ENCODE measurements around the gene CDH12. TPM values are rescaled to one million over a fixed set of nuclear protein-coding genes. Genes with fewer than 3 reads are reported as not detected.
"Not testable (repeated sequence)": the region's sequence is repeated elsewhere in the genome, so short reads cannot be mapped to it uniquely, and the experiment has no call there.

Gene CDH12
- total RNA-seq, 1 experiment from 2014 or later: not detected

DNA sequence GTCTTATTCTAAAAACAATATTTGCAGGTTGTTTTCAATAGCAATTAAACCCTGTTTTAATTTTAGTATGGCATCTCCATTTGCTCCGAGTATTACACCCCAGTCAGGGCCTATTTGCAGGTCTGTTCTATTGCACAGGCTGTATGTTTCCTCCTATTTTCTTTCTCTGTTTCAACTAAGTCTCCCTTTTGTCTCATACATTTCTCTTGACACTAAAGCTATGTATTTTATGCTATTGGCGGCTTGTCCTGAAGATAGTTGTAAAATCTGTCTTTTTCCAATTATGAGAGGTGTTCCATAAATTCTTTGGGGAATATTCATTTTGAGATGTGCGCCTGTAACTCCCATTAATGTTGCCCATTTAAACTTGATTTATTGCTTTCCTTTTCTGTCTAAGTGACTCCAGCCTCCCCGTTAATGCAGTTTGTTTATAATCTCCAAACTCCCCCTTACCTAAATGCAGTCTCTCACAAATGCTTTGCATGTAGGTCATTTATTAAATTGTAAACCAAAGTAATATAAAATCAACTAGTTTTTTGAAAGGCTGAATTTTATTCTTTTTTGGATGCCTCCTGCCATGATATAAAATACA is 262.4 kb downstream of the CDH12 start:
- no peak for DNase-seq (ENCODE audit: extremely low read depth, low read depth)

DNA sequence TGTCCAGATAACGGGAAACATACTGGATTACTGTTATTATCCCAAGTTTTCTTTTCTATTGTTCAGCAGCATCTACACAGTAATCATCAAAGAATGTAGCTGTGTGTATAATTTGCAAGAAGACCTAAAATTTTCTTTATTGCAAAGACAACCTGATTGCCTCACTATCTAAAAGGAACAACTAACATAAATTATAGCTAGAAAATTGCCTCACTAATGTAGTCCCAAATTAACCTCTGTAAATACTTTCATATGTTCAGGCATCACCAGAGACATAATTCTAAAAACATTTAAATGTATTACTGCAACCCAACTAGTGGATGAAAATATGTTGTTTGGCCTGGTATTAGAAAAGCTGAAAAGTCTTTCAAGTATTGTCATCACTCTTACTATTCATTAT is 275.4 kb downstream of the CDH12 start:
- DNase-seq (ENCODE audit: extremely low read depth, low read depth): no peak

GRCh38 chr5:22577006-22577405 is 276.1 kb downstream of the CDH12 start:
- no peak for DNase-seq (ENCODE audit: extremely low read depth, low read depth)

DNA sequence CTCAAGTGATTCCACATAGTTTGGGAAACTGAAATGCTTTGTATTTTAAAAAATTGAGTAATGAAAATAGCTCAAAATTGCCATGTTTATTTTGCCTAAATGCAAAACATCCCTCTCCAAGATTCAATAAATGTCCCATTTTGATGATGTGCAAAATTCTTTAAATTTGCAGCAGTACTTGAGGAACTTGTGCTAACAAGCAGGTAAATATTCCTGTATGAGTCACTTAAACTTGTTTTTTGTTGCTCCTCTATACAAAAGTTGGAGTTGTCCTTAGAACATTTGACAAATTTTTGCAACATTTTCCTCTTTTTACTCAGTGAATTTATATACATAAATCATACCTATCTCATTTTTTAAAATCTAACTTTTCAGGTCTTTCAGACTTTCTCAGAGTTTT is 280.2 kb downstream of the CDH12 start:
- no peak for DNase-seq (ENCODE audit: extremely low read depth, low read depth)

- DNase-seq (ENCODE audit: extremely low read depth, low read depth): no peak
Measured at GRCh38 chr5:22567983-22568382, 285.2 kb downstream of the CDH12 start.

DNA sequence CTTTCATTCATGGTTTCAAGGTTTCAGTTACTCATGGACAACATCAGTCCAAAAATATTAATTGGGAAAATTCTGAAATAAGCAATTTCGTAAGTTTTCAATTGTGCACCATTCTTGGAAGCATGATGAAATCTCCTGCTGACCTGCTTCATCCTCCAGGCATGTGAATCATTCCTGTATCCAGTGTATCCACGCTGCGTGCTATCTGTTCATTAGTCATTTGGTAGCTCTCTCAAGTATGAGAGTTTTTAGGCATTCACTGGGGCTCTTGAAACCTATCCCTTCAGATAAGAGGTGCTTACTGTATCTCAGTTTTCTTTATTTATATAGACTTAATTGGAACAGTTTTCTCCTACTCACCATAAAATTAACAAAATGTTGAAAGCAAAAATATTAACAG is 293.0 kb downstream of the CDH12 start:
- DNase-seq (ENCODE audit: extremely low read depth, low read depth): peak; percentile 3

GRCh38 chr5:22557251-22557650 is 295.9 kb downstream of the CDH12 start:
- DNase-seq (ENCODE audit: extremely low read depth, low read depth): no peak

- no peak for DNase-seq (ENCODE audit: extremely low read depth, low read depth)
Measured at GRCh38 chr5:22554475-22554874, 298.7 kb downstream of the CDH12 start.

DNA sequence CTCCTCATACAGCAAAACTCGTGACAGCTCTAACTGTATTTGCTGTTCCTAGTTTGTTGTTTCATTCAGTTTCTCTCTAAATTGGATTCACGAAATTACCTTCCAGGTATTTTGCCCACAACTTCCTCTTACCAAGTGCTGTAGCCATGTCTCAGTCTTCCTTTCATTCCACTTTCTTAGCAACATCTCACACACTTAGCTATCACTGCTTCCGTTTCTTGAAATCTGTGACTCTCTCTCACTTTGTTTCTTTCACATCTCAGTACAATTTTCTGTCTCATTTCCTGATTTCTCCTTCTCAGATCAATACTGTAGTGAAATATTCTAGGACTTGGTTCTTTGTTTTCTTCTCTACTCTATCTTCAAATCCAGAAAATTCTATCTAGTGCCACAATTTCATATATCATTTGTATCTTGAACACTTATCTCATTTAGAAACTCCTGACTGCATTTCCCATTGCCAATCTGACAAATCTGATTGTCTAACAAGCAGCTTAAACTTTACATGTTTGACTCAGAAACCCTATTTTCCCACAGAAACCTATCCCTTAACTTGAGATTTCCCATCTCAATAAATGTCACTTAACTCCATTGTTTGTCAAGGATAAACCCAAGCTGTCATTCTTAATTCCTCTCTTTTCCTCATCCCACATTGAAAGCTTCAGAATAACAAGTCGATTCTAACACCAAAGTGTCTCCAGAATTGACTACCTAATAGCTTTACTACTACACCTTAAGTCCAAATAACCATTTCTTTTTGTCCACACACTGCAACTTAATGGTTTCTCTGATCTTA is 303.1 kb downstream of the CDH12 start:
- no peak for DNase-seq (ENCODE audit: extremely low read depth, low read depth)

DNA sequence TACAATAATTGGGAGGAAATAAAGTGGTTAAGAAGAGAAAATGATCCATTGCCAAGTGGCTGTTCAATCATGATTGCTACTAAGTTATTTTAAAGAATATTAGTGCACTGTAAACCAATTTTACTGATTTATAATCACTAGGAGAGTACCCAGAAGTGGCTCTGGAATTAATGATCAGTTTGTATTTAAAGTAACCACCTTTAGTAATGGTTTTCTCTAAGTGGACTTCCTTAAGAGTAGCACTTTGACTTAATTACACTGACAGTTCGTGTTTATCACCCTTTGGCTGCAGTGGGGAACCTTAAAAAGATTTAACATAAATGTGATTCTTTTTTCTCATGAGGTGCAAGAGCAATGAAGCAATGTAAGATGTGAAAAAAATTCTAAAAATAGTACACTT is 310.8 kb downstream of the CDH12 start:
- DNase-seq (ENCODE audit: extremely low read depth, low read depth): no peak

DNA sequence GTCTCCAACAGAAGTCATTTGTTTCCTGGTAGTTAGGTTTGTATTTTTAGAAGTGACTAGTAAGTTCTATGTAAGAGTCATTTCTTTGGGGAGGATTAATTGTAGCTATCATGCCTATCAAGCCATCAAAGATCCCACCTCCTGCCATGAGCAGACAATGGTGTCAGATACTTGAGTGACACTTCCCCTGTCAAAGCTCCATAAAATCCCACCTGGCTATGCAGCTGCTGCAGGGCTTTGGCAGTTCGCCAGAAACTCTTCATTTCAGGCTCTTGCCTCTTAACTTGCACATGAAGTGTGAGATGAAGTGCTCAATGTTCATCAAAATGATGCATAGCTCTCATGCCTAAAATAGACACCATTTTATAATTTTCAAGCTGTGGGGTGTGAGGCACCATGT is 312.1 kb downstream of the CDH12 start:
- DNase-seq (ENCODE audit: extremely low read depth, low read depth): no peak

GRCh38 chr5:22539762-22540161 is 313.4 kb downstream of the CDH12 start:
- no peak for DNase-seq (ENCODE audit: extremely low read depth, low read depth)

GRCh38 chr5:22531986-22532385 is 321.2 kb downstream of the CDH12 start:
- DNase-seq (ENCODE audit: extremely low read depth, low read depth): no peak

DNA sequence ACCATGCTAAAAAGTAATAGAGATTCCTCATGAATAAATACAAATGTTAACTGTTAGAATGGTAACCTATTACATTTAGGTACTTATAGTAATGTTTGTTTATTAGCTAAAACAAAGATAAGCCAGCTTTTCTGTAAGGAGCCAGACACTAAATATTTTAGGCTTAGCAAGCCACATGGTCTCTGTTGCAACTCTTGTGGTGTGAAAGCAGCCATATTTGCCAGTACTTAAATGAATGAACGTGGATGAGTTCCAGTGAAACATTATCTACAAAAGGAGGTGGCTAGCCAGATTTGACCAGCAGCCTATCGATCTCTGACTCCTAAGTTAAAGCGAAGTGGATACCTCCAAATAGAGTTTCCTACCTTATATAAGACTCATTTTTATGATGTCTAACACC is 331.6 kb downstream of the CDH12 start:
- DNase-seq (ENCODE audit: extremely low read depth, low read depth): no peak

DNA sequence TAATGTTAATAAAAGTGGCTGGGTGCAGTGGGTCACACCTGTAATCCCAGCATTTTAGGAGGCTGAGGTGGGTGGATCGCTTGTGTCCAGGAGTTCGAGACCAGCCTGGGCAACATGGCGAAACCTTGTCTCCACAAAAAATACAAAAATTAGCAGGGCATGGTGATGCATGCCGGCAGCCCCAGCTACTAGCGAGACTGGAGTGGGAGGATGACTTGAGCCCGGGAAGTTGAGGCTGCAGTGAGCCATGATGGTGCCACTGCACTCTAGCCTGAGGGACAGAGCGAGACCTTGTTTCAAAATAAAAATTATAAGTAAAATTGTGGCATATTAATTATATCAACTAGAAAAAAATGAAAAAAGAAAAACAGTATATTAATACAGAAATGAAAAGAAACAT is 336.6 kb downstream of the CDH12 start:
- not testable (repeated sequence) for DNase-seq (ENCODE audit: extremely low read depth, low read depth)

- DNase-seq (ENCODE audit: extremely low read depth, low read depth): no peak
Measured at GRCh38 chr5:22514231-22514630, 338.9 kb downstream of the CDH12 start.

GRCh38 chr5:22505891-22506290 is 347.3 kb downstream of the CDH12 start:
- DNase-seq (ENCODE audit: extremely low read depth, low read depth): no peak

DNA sequence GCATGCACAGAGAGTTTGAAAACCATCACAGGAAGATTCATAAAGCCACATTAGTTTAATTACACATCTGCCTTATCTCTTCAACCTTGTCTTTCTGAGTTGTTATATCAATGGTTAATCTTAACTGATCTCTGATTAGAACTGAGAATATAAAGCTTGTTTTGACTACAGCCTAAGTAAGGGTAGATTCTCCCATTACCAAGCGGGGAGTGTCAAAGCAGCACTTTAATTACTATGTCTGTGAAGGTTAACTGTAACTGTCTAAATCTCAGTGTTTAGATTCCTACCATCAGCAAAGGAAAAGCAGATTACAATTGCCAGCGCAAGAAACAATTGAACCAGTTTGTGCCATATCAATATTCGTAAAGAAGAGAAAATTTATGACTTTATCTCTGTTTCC is 348.7 kb downstream of the CDH12 start:
- no peak for DNase-seq (ENCODE audit: extremely low read depth, low read depth)

GRCh38 chr5:22500556-22500955 is 352.6 kb downstream of the CDH12 start:
- no peak for DNase-seq (ENCODE audit: extremely low read depth, low read depth)

- no peak for DNase-seq (ENCODE audit: extremely low read depth, low read depth)
Measured at GRCh38 chr5:22496666-22497065, 356.5 kb downstream of the CDH12 start.

DNA sequence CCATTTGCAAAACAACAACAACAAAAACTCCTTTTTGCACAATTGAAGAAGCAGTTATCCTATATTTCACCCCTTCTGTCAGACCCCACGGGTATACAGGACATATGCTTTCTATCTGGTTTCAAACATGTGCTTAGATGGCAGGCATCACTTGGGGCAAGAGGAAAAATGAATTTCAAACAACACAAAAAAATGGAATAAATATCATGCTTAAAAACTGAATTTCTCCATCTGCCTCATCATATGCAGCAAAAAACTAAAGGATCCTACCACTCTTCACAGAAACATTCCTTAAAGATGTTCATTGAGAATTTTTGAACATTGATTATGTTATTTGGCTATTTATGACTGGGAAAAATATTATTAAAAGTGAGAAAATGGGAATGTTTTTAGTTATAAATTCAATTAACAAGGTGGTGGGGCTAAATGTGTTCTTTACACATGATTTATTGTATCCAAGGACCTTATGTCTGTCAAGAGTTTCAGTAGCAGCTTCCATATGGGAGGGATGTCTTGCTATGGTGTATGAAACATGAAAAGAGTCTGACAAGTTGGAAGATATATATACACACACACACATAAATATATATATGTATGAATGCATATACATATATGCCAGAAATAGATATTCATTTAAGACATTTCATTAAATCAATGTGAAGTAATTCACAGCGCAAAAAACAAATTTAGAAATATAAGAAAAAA is 358.0 kb downstream of the CDH12 start:
- DNase-seq (ENCODE audit: extremely low read depth, low read depth): no peak

DNA sequence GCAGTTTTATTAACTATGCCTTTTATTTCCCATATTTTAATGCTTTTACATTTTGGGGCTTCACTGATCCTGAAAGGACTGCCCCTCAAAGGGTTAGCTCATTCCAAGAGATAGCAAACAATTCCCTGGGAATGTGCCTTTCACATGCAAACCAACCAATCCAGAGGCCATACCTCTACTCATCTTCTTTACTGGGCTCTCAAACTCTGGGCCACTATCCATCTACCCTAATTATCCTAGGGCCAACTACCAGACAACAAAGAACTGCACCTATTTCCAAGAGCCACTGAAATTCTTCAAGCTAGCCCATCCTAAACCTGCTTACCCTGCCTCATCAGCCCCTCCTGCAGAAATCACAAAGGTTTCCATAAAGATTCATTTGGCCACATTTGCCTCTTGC is 364.7 kb downstream of the CDH12 start:
- DNase-seq (ENCODE audit: extremely low read depth, low read depth): no peak

All from NCI-H460 (cell line).